ENCODE results near the gene NID2. TPM values are rescaled to one million over a fixed set of nuclear protein-coding genes. Genes with fewer than 3 reads are reported as not detected.

Gene NID2
- total RNA-seq, 1 experiment from 2014 or later, result not detected

- no peak for DNase-seq (ENCODE audit: low read depth, low spot score)
- in situ Hi-C loops (cut with HindIII; ENCODE audit: low pct_unique_long_range_greater_than_20kb, low sequenced_read_pairs), result no loop called here
These were observed 69.8 kb downstream of the NID2 start for GRCh38 chr14:51999084-51999483.

- in situ Hi-C loops (cut with HindIII; ENCODE audit: low pct_unique_long_range_greater_than_20kb, low sequenced_read_pairs), result no loop called here
- no peak for DNase-seq (ENCODE audit: low read depth, low spot score)
These were observed 70.5 kb downstream of the NID2 start for GRCh38 chr14:51998348-51998747.

GRCh38 chr14:51996148-51996746, 72.6 kb downstream of the NID2 start:
- peak; percentile 49 for DNase-seq (ENCODE audit: low read depth, low spot score)
- in situ Hi-C loops (cut with HindIII; ENCODE audit: low pct_unique_long_range_greater_than_20kb, low sequenced_read_pairs), result no loop called here

GRCh38 chr14:51993285-51993920, 75.5 kb downstream of the NID2 start:
- no peak for DNase-seq (ENCODE audit: low read depth, low spot score)
- in situ Hi-C loops (cut with HindIII; ENCODE audit: low pct_unique_long_range_greater_than_20kb, low sequenced_read_pairs), result no loop called here

GRCh38 chr14:51990488-51990887, 78.4 kb downstream of the NID2 start:
- DNase-seq (ENCODE audit: low read depth, low spot score), result no peak
- in situ Hi-C loops (cut with HindIII; ENCODE audit: low pct_unique_long_range_greater_than_20kb, low sequenced_read_pairs), result no loop called here

- in situ Hi-C loops (cut with HindIII; ENCODE audit: low pct_unique_long_range_greater_than_20kb, low sequenced_read_pairs), result no loop called here
These were observed 79.3 kb downstream of the NID2 start, which contains the start of gene RTRAF for GRCh38 chr14:51989293-51990234. TSS of gene RTRAF (plus strand) at chr14:51989546. CDS start at chr14:51989640, 94 bp downstream.

GRCh38 chr14:51988221-51988620, 80.6 kb downstream of the NID2 start:
- in situ Hi-C loops (cut with HindIII; ENCODE audit: low pct_unique_long_range_greater_than_20kb, low sequenced_read_pairs), result no loop called here
- DNase-seq (ENCODE audit: low read depth, low spot score), result no peak

More at GRCh38 chr14:51989293-51990234, 79.3 kb downstream of the NID2 start, which contains the start of gene RTRAF:
- DNase-seq (ENCODE audit: low read depth, low spot score), result peak; percentile 84

- DNase-seq (ENCODE audit: low read depth, low spot score), result no peak
- in situ Hi-C loops (cut with HindIII; ENCODE audit: low pct_unique_long_range_greater_than_20kb, low sequenced_read_pairs), result no loop called here
These were observed 87.5 kb downstream of the NID2 start for GRCh38 chr14:51981218-51981854.

GRCh38 chr14:51979088-51979709, 89.7 kb downstream of the NID2 start:
- DNase-seq (ENCODE audit: low read depth, low spot score), result peak; percentile 86
- in situ Hi-C loops (cut with HindIII; ENCODE audit: low pct_unique_long_range_greater_than_20kb, low sequenced_read_pairs), result no loop called here

GRCh38 chr14:51978681-51979085, 90.2 kb downstream of the NID2 start:
- in situ Hi-C loops (cut with HindIII; ENCODE audit: low pct_unique_long_range_greater_than_20kb, low sequenced_read_pairs), result no loop called here
- DNase-seq (ENCODE audit: low read depth, low spot score), result peak; percentile 4

- in situ Hi-C loops (cut with HindIII; ENCODE audit: low pct_unique_long_range_greater_than_20kb, low sequenced_read_pairs), result no loop called here
- no peak for DNase-seq (ENCODE audit: low read depth, low spot score)
These were observed 91.8 kb downstream of the NID2 start for GRCh38 chr14:51977075-51977474.

GRCh38 chr14:51972566-51972965, 96.3 kb downstream of the NID2 start:
- in situ Hi-C loops (cut with HindIII; ENCODE audit: low pct_unique_long_range_greater_than_20kb, low sequenced_read_pairs), result no loop called here
- DNase-seq (ENCODE audit: low read depth, low spot score), result no peak

GRCh38 chr14:51969852-51970540, 98.9 kb downstream of the NID2 start:
- no peak for DNase-seq (ENCODE audit: low read depth, low spot score)
- in situ Hi-C loops (cut with HindIII; ENCODE audit: low pct_unique_long_range_greater_than_20kb, low sequenced_read_pairs), result no loop called here

- in situ Hi-C loops (cut with HindIII; ENCODE audit: low pct_unique_long_range_greater_than_20kb, low sequenced_read_pairs), result no loop called here
- no peak for DNase-seq (ENCODE audit: low read depth, low spot score)
These were observed 101.3 kb downstream of the NID2 start for GRCh38 chr14:51967521-51967920.

GRCh38 chr14:51963286-51963685, 105.6 kb downstream of the NID2 start:
- DNase-seq (ENCODE audit: low read depth, low spot score), result peak; percentile 68
- in situ Hi-C loops (cut with HindIII; ENCODE audit: low pct_unique_long_range_greater_than_20kb, low sequenced_read_pairs), result no loop called here

GRCh38 chr14:51962711-51963110, 106.1 kb downstream of the NID2 start:
- DNase-seq (ENCODE audit: low read depth, low spot score), result no peak
- in situ Hi-C loops (cut with HindIII; ENCODE audit: low pct_unique_long_range_greater_than_20kb, low sequenced_read_pairs), result no loop called here

- DNase-seq (ENCODE audit: low read depth, low spot score), result no peak
- in situ Hi-C loops (cut with HindIII; ENCODE audit: low pct_unique_long_range_greater_than_20kb, low sequenced_read_pairs), result no loop called here
These were observed 108.0 kb downstream of the NID2 start for GRCh38 chr14:51960866-51961265.

Measured in SK-MEL-5 (cell line).